HL-60/S4 treated with phorbol 12-myristate 13-acetate at 8.2 ng/mL for 4 days and 3 days (cell line): Measurements from ENCODE around the gene NAT14.
"Not testable (repeated sequence)": the region's sequence is repeated elsewhere in the genome, so short reads cannot be mapped to it uniquely, and the experiment has no call there.

Experiments used
- in situ Hi-C: fragments of 300-500 bp; cut with MboI; formaldehyde crosslinking; loops from 2 replicates; pipeline ENCODE4 v1.15.0; 2022; ENCODE audit warnings: low sequenced_read_pairs

The NAT14 gene

GRCh38 chr19:55484593-55485438, at the start of gene NAT14:
NAT14 (plus strand) TSS chr19:55485188; CDS start chr19:55485709, 521 bp downstream.
- in situ Hi-C loops, result no loop called here

- in situ Hi-C loops, result no loop called here
These were observed 48.1 kb upstream of the NAT14 start for GRCh38 chr19:55436847-55437246.

GRCh38 chr19:55437410-55437809, 47.6 kb upstream of the NAT14 start:
- in situ Hi-C loops, result no loop called here

- in situ Hi-C loops, result no loop called here
These were observed 45.9 kb upstream of the NAT14 start for GRCh38 chr19:55439052-55439451.

GRCh38 chr19:55440411-55441105, 44.4 kb upstream of the NAT14 start:
- in situ Hi-C loops, result no loop called here

GRCh38 chr19:55441319-55441691, 43.7 kb upstream of the NAT14 start:
- in situ Hi-C loops, result no loop called here

GRCh38 chr19:55441692-55442321, 43.2 kb upstream of the NAT14 start:
- in situ Hi-C loops, result no loop called here

- in situ Hi-C loops, result no loop called here
These were observed 42.5 kb upstream of the NAT14 start for GRCh38 chr19:55442372-55442961.

GRCh38 chr19:55443045-55443823, 41.8 kb upstream of the NAT14 start, which contains the start of gene SHISA7:
SHISA7 (minus strand) TSS chr19:55443300; CDS start chr19:55442863, 437 bp downstream.
- in situ Hi-C loops, result no loop called here

- in situ Hi-C loops, result no loop called here
These were observed 41.0 kb upstream of the NAT14 start for GRCh38 chr19:55443824-55444480.

- in situ Hi-C loops, result no loop called here
These were observed 40.3 kb upstream of the NAT14 start for GRCh38 chr19:55444646-55445045.

- in situ Hi-C loops, result no loop called here
These were observed 38.9 kb upstream of the NAT14 start for GRCh38 chr19:55446060-55446459.

GRCh38 chr19:55447421-55448174, 37.4 kb upstream of the NAT14 start:
- in situ Hi-C loops, result no loop called here

GRCh38 chr19:55448175-55448490, 36.9 kb upstream of the NAT14 start:
- in situ Hi-C loops, result not testable (repeated sequence)

- in situ Hi-C loops, result no loop called here
These were observed 35.5 kb upstream of the NAT14 start for GRCh38 chr19:55449469-55449868.

- in situ Hi-C loops, result no loop called here
These were observed 33.6 kb upstream of the NAT14 start for GRCh38 chr19:55451163-55451964.

- in situ Hi-C loops, result no loop called here
These were observed 32.8 kb upstream of the NAT14 start for GRCh38 chr19:55451965-55452748.
